Fibroblast of the aortic adventitia (primary cell): ENCODE data around the gene NBR1. TPM values are rescaled to one million over a fixed set of nuclear protein-coding genes. Genes with fewer than 3 reads are reported as not detected.
"Not testable (repeated sequence)": the region's sequence is repeated elsewhere in the genome, so short reads cannot be mapped to it uniquely, and the experiment has no call there.

Source experiments
- DNase-seq: peaks from one replicate; pipeline ENCODE4 v3.0.0-alpha.2; 2010; ENCODE audit warnings: low read depth
- H3K4me3 ChIP-seq: 2 replicates; pipeline ENCODE4 v1.5.1; 2011; ENCODE audit warnings: low read depth, mild to moderate bottlenecking, control low read depth, low read length, moderate library complexity
- total RNA-seq: library from RNA; depleted of rRNA; stranded (reverse); fragments of >200 nt; gene quantifications from 2 replicates; pipeline ENCODE4 v1.2.3, GENCODE V29; 2012; ENCODE audit warnings: low replicate concordance
- TF ChIP-seq, protein P1 (sequence below): IDR thresholded peaks from 2 replicates; pipeline ENCODE4 v1.5.1; 2011; ENCODE audit warnings: mild to moderate bottlenecking, low read length, control low read depth, inconsistent platforms; ENCODE audit not compliant: insufficient read depth

The NBR1 gene
- total RNA-seq, 1 donor = 111 TPM

DNA sequence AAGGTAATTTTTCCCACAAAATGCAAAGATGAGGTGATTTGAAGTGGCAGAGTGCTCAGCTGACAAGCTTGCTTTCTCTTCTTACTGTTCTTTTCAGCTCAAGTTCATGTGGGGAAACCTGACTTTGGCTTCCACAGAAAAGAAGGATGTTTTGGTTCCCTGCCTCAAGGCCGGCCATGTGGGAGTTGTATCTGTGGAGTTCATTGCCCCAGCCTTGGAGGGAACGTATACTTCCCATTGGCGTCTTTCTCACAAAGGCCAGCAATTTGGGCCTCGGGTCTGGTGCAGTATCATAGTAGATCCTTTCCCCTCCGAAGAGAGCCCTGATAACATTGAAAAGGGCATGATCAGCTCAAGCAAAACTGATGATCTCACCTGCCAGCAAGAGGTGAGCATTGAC is 22.2 kb downstream of the NBR1 start:
- no peak for DNase-seq
- H3K4me3 ChIP-seq = no peak overlapping the region
- TF ChIP-seq, protein P1, sequence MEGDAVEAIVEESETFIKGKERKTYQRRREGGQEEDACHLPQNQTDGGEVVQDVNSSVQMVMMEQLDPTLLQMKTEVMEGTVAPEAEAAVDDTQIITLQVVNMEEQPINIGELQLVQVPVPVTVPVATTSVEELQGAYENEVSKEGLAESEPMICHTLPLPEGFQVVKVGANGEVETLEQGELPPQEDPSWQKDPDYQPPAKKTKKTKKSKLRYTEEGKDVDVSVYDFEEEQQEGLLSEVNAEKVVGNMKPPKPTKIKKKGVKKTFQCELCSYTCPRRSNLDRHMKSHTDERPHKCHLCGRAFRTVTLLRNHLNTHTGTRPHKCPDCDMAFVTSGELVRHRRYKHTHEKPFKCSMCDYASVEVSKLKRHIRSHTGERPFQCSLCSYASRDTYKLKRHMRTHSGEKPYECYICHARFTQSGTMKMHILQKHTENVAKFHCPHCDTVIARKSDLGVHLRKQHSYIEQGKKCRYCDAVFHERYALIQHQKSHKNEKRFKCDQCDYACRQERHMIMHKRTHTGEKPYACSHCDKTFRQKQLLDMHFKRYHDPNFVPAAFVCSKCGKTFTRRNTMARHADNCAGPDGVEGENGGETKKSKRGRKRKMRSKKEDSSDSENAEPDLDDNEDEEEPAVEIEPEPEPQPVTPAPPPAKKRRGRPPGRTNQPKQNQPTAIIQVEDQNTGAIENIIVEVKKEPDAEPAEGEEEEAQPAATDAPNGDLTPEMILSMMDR = no peak

DNA sequence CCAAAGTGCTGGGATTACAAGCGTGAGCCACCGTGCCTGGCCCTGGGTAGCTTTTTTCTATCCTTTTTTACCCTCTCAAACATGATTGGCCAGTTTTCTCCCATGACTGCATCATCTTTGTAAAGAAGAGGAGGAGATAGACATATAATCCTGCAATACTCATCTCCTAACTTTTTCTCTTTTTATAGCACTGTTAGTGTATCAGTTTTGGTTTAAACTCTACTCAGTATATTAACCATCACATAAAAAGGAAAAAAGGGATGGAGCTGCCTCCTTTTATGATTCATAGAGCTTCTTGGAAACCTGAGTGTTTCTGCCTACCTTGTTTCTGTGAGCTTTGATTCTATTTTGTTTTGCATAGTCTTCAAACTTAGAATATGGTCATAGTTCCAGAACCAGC is 28.6 kb downstream of the NBR1 start:
- DNase-seq = no peak
- TF ChIP-seq, protein P1 = no peak
- no peak overlapping the region for H3K4me3 ChIP-seq

- no peak overlapping the region for H3K4me3 ChIP-seq
- DNase-seq = no peak
- TF ChIP-seq, protein P1 = no peak
Measured at GRCh38 chr17:43200127-43200526, 29.1 kb downstream of the NBR1 start.

DNA sequence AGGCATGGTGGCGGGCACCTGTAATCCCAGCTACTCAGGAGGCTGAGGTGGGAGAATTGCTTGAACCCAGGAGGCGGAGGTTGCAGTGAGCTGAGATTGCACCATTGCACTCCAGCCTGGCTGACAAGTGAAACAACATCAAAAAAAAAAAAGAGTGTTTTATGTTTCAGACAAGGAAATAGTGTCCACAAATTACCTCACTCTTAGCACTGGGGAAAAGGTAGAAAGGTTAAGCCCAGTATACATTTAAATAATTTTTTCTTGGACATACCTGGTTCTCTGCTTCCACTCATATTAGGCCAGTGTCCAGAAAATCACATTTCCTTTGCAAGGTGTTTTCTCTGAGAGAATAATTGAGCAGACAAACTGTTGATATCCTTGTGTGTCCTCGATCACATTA is 32.0 kb downstream of the NBR1 start:
- not testable (repeated sequence) for DNase-seq

GRCh38 chr17:43210576-43210975 is 39.6 kb downstream of the NBR1 start:
- TF ChIP-seq, protein P1 = no peak
- DNase-seq = no peak
- H3K4me3 ChIP-seq = no peak overlapping the region

More for the DNA sequence above, 32.0 kb downstream of the NBR1 start:
- not testable (repeated sequence) for H3K4me3 ChIP-seq

GRCh38 chr17:43211123-43211479 is 40.1 kb downstream of the NBR1 start:
- TF ChIP-seq, protein P1 = no peak
- DNase-seq = peak; percentile 11
- peak overlapping the region; percentile 68 for H3K4me3 ChIP-seq

DNA sequence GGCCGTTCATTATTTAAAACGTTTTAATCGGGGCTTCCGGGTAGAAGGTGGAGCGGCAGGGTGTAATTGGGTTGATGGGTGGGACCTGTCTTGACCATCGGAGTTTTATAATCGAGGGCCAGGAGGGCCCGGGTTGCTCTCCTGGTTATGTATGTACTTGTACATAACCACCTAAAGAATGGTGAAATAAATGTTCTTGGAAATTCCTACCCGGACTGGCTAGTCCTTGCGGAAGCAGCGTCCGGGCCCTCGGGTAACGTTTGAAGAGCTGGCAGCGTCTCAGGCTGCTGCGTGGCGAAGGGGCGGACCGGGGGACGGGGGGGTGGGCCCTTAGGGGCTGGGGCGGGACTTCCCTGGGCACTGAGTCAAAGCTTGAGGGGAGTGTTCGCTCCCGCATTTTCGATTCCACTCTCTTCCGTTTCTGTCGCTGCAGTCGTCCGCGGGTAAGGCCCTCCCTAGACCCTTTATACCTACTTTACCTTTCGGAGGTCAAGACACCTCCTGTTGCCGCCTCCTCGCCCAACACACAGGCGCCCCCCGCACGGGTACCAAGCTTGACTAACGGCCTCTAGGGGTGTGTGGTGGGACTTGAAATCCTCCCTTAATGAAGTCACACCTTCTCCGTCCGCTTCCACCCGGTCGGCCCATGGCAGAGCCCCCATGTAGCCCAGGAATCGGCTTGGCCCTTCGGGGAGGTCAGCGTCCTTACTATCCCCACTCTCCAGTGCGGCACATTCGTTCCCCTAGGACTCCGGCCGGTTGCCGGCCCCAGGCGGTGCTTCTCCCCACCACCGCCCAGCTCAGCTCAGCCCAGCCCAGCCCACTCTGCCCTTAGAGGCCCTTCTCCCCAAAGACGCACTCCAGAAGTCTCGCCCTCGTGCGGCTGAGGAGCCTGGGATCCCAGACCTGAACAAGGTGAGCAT is 40.7 kb downstream of the NBR1 start, which contains the start of gene TMEM106A:
Gene TMEM106A (plus strand): TSS at position 396 of the 923 bp plus-strand sequence. CDS start 1,167 bp downstream, outside the sequence.
- DNase-seq = peak; percentile 85
- peak within 1 kb of the TSS; percentile 68 for H3K4me3 ChIP-seq
- TF ChIP-seq, protein P1 = peak; percentile 55
